HG03354 (cell line): ENCODE results near the gene NDUFC2.
"Not testable (repeated sequence)": the region's sequence is repeated elsewhere in the genome, so short reads cannot be mapped to it uniquely, and the experiment has no call there.

Experiments used
- ATAC-seq: cut with Tn5 transposase; IDR thresholded peaks from one replicate; pipeline ENCODE4 v1.9.1; 2021; ENCODE audit warnings: mild to moderate bottlenecking; ENCODE audit not compliant: unreplicated experiment, poor library complexity, severe bottlenecking

Gene NDUFC2

GRCh38 chr11:78036313-78036712 is 43.3 kb downstream of the NDUFC2 start:
- ATAC-seq = no peak

- no peak for ATAC-seq
Measured at GRCh38 chr11:78034623-78035022, 45.0 kb downstream of the NDUFC2 start.

GRCh38 chr11:78033040-78033439 is 46.6 kb downstream of the NDUFC2 start:
- ATAC-seq = no peak

DNA sequence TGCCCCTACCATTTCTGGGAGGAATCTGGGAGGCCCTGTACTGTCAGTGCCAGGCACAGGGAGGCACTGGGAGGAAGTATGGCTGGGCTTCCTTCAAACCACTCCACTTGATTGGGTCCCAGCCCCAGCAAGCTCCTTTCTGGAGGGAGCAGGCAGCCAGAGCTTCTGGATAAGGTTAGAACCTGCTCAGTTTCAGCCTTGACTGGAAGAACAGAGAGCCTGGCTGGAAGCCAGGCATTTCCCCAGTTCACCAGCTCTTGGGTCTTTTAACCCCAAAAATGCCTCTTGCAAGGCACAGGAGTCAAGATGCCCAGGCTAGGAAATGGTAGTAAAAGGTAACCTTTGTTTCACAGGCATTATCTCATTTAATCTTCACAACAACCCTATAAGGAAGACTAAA is 47.6 kb downstream of the NDUFC2 start:
- ATAC-seq = peak; percentile 8

GRCh38 chr11:78031629-78032028 is 48.0 kb downstream of the NDUFC2 start:
- peak; percentile 82 for ATAC-seq

- ATAC-seq = no peak
Measured at GRCh38 chr11:78030429-78031325, 49.0 kb downstream of the NDUFC2 start.

GRCh38 chr11:78028423-78028822 is 51.2 kb downstream of the NDUFC2 start:
- ATAC-seq = not testable (repeated sequence)

- no peak for ATAC-seq
Measured at GRCh38 chr11:78027759-78028158, 51.9 kb downstream of the NDUFC2 start.

DNA sequence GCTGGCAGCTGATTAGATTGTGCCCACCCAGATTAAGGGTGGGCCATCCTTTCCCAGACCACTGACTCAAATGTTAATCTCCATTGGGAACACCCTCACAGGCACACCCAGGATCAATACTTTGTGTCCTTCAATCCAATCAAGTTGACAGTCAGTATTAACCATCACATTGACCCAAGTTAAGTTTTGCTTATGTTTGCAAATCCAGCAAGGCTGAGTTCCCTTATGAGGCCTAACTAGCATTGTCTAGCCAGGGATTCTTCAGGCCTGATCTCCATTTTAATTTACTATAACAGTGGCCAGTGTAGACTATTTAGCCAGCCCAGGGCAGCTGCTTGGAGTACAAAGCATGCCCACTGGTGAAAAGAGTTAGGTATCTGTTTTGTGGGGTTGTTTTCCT is 54.3 kb downstream of the NDUFC2 start:
- ATAC-seq = no peak

DNA sequence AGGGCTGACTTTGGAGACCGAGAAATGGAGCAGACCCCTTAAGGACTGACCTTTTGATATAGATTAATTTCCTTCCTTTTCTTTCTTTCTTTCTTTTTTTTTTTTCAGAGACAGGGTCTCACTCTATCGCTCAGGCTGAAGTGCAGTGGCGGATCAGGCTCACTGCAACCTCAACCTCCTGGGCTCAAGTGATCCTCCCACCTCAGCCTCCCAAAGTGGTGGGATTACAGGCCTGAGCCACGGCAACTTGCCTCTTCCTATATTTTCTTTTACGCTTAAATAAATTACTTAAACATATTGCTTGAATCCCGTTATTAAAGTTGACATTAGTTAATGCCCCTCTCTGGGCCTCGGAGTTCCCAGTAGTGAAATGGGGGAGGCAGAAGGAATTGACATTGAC is 56.2 kb downstream of the NDUFC2 start:
- no peak for ATAC-seq

- ATAC-seq = no peak
Measured at GRCh38 chr11:78022397-78023396, 57.0 kb downstream of the NDUFC2 start, which contains the start of gene KCTD14. TSS of gene KCTD14 (minus strand) at chr11:78023276. CDS start at chr11:78023249, 27 bp downstream.

GRCh38 chr11:78021611-78022010 is 58.1 kb downstream of the NDUFC2 start:
- no peak for ATAC-seq

DNA sequence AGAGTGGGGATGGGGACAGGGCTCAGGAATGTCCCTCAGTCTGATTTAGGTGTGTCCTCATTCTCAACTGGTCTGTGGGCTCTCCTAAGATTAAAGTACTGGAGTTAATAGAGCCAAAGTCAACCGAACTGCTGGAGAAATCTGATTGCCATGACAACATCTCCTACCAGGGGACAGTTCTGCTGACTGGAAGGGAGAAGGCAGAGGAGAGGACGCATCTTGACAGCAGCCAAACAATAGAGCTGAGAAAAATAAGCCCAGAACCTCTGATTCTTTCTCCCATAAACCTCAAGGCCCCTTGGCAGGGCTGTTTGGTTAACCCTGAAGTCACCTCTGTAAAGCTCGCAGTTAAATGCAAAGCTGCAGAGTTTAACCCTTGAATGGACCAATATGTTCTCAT is 59.4 kb downstream of the NDUFC2 start:
- ATAC-seq = no peak

- ATAC-seq = no peak
Measured at GRCh38 chr11:78019808-78020207, 59.9 kb downstream of the NDUFC2 start.
